A673 (cell line): ENCODE results near the gene SUPT3H. TPM values are rescaled to one million over a fixed set of nuclear protein-coding genes. Genes with fewer than 3 reads are reported as not detected.
A peak's percentile ranks its signal among the peaks of the same experiment; 100 is the strongest.

ENCODE experiments used
- BruUV-seq: library from RNA; stranded (reverse); fragments of 400-500 nt; replicated peaks from 2 replicates; lab custom pipeline; 2021; lab: Mats Ljungman, UMichigan
- CTCF ChIA-PET: fragments of 300-600 bp; sonication (Branson Sonifier 250); formaldehyde crosslinking; loops from one replicate; lab custom pipeline; 2022; ENCODE audit warnings: antibody characterized with exemption; lab: Charles Lee
- POLR2A ChIA-PET: fragments of 300-600 bp; sonication (Branson Sonifier 250); formaldehyde crosslinking; loops from one replicate; lab custom pipeline; 2022; ENCODE audit warnings: antibody characterized with exemption; ENCODE audit not compliant: low non-redundant PET; lab: Charles Lee
- DNase-seq: peaks from one replicate; pipeline ENCODE4 v3.0.0-alpha.2; 2015; ENCODE audit warnings: low spot score
- H3K27ac ChIP-seq: fragments of 200-600 bp; sonication (generic); 2 replicates; pipeline ENCODE4 v1.5.1; 2016; ENCODE audit warnings: mixed run types, low read depth, mild to moderate bottlenecking, mixed read lengths, antibody characterized with exemption, low read length; ENCODE audit not compliant: poor library complexity, severe bottlenecking
- H3K27me3 ChIP-seq: fragments of 200-600 bp; sonication (generic); replicated peaks from 2 replicates; pipeline ENCODE4 v1.6.1; 2017; ENCODE audit warnings: mixed run types, low read depth, mild to moderate bottlenecking, mixed read lengths, antibody characterized with exemption, low read length; ENCODE audit not compliant: insufficient read depth, poor library complexity
- H3K36me3 ChIP-seq: fragments of 200-600 bp; sonication (generic); 2 replicates; pipeline ENCODE4 v1.6.1; 2016; ENCODE audit warnings: mixed run types, mild to moderate bottlenecking, mixed read lengths, antibody characterized with exemption, low read length; ENCODE audit not compliant: insufficient read depth, poor library complexity, severe bottlenecking
- H3K4me1 ChIP-seq: fragments of 200-600 bp; sonication (generic); 2 replicates; pipeline ENCODE4 v1.6.1; 2017; ENCODE audit warnings: mixed run types, mild to moderate bottlenecking, mixed read lengths, antibody characterized with exemption, low read length; ENCODE audit not compliant: insufficient read depth, poor library complexity, severe bottlenecking
- H3K4me3 ChIP-seq: fragments of 200-600 bp; sonication (generic); 2 replicates; pipeline ENCODE4 v1.5.1; 2016; ENCODE audit warnings: low read depth, mixed run types, mild to moderate bottlenecking, mixed read lengths, low read length; ENCODE audit not compliant: poor library complexity, severe bottlenecking
- H3K9me3 ChIP-seq: fragments of 200-600 bp; sonication (generic); 2 replicates; pipeline ENCODE4 v1.6.1; 2016; ENCODE audit warnings: mixed run types, low read depth, mild to moderate bottlenecking, mixed read lengths, antibody characterized with exemption, low read length; ENCODE audit not compliant: poor library complexity, severe bottlenecking
- EZH2 ChIP-seq: fragments of 200-600 bp; sonication (generic); IDR thresholded peaks from 2 replicates; pipeline ENCODE4 v1.6.1; 2017; ENCODE audit warnings: borderline replicate concordance, low read depth, mild to moderate bottlenecking, mixed read lengths, antibody characterized with exemption, low read length; ENCODE audit not compliant: poor library complexity, severe bottlenecking
- intact Hi-C: fragments of 100-400 bp; cut with micrococcal nuclease; formaldehyde crosslinking; loops from one replicate; pipeline ENCODE4 v1.10.0; 2022; ENCODE audit not compliant: unreplicated experiment
- total RNA-seq: library from RNA; stranded (reverse); gene quantifications from 2 replicates; pipeline ENCODE4 v1.2.3, GENCODE V29; 2021
- TF ChIP-seq, protein P1 (sequence below): fragments of 300-800, 200-600 bp; sonication (generic); conservative IDR thresholded peaks from 2 replicates; pipeline ENCODE4 v1.5.1; 2017; ENCODE audit warnings: low read depth, mild to moderate bottlenecking, antibody characterized with exemption, low read length, moderate library complexity, mixed read lengths

Gene SUPT3H
- total RNA-seq, 1 experiment from 2014 or later, result 10.8 TPM

DNA sequence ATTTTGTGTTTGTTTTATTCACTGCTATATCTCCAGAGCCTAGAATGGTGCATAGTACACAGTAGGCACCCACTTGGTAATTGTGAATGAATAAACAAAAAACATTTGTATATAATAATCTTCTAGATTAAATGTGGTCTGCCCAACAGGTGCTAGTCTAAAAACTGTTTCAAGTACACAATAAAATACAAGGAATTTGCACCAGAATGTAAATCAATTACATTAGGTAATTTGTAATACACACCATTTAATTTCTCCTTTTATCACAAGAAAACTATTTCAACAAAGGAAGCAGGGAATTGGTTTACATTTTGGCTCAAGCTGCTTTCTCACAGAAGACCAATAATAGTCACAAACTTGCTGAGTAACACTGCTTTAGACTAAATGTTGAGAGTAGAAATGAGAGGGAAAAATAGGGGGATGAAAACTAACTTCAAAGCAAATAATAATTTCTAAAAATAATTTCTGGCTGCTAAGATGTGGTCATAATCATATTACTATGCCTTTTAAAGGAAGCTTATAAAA, 27.5 kb downstream of the SUPT3H start:
- ChIA-PET CTCF (no interaction called here), POLR2A (no interaction called here)
- no peak for DNase-seq
- intact Hi-C loops, result no loop called here
- no peak for TF ChIP-seq EZH2
- TF ChIP-seq, protein P1, sequence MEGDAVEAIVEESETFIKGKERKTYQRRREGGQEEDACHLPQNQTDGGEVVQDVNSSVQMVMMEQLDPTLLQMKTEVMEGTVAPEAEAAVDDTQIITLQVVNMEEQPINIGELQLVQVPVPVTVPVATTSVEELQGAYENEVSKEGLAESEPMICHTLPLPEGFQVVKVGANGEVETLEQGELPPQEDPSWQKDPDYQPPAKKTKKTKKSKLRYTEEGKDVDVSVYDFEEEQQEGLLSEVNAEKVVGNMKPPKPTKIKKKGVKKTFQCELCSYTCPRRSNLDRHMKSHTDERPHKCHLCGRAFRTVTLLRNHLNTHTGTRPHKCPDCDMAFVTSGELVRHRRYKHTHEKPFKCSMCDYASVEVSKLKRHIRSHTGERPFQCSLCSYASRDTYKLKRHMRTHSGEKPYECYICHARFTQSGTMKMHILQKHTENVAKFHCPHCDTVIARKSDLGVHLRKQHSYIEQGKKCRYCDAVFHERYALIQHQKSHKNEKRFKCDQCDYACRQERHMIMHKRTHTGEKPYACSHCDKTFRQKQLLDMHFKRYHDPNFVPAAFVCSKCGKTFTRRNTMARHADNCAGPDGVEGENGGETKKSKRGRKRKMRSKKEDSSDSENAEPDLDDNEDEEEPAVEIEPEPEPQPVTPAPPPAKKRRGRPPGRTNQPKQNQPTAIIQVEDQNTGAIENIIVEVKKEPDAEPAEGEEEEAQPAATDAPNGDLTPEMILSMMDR, result no peak
- Histone ChIP-seq H3K36me3 (no peaks in the 10 kb centered on the region), H3K27ac (no peak overlapping the region), H3K27me3 (no peaks in the 10 kb centered on the region), H3K4me3 (no peak overlapping the region), H3K9me3 (no peaks in the 10 kb centered on the region), H3K4me1 (peaks cover 10% of the 10 kb centered on the region)
- BruUV-seq, result no TSS peak

DNA sequence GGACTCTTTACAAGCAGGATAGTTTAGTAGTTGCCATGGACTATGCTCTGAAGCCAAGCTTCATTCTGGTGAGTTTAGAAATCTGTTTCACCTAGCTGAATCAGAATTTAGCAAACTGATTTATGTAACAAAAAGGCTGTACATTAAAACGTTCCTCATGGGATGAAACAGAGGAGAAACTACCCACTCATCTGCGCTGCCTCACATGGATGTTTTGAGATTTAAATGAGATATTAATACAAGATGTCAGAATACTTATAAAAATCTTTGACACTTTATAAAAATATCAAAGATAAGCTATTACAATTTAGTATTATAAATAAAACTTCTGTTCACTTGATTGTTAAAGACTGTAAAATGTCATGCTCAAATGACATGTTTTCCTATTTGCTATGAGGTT, 32.8 kb downstream of the SUPT3H start:
- Histone ChIP-seq H3K27ac (no peak overlapping the region), H3K4me1 (no peaks in the 10 kb centered on the region), H3K9me3 (no peaks in the 10 kb centered on the region), H3K36me3 (no peaks in the 10 kb centered on the region), H3K27me3 (no peaks in the 10 kb centered on the region), H3K4me3 (no peak overlapping the region)
- no peak for DNase-seq
- no TSS peak for BruUV-seq
- POLR2A ChIA-PET, result no interaction called here
- CTCF ChIA-PET, result no interaction called here
- TF ChIP-seq, protein P1, result no peak
- no peak for TF ChIP-seq EZH2
- intact Hi-C loops, result no loop called here

DNA sequence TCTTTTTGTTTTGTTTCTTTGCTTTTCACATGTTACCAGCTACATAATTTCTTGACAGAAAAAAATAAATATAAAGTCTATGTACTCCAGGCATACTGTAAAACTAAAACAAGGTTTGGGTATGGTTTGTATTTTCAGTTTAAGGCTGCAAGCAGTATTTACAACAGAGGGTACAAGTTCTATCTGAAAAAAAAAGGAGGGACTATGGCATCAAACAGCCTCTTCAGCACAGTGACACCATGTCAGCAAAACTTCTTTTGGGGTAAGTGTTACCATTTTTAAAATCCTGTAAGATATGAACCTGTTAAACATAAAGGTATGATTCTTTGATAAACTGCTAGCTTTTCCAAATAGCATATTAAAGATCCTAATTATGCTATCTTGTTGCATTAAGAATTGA, 49.2 kb downstream of the SUPT3H start:
- TSS peak; percentile 65 for BruUV-seq
- ChIA-PET CTCF (no interaction called here), POLR2A (no interaction called here)
- Histone ChIP-seq H3K27me3 (no peaks in the 10 kb centered on the region), H3K4me1 (peaks cover 21% of the 10 kb centered on the region), H3K36me3 (no peaks in the 10 kb centered on the region), H3K4me3 (peak overlapping the region; percentile 19), H3K27ac (peak overlapping the region; percentile 81), H3K9me3 (no peaks in the 10 kb centered on the region)
- DNase-seq, result no peak
- intact Hi-C loops, result no loop called here
- TF ChIP-seq, protein P1, result no peak
- TF ChIP-seq EZH2, result no peak
